Fibroblast of upper back skin (primary cell): ENCODE data around the gene CSE1L.
A peak's percentile ranks its signal among the peaks of the same experiment; 100 is the strongest.
"Not testable (repeated sequence)": the region's sequence is repeated elsewhere in the genome, so short reads cannot be mapped to it uniquely, and the experiment has no call there.

ENCODE experiments used
- DNase-seq: peaks from one replicate; pipeline ENCODE4 v3.0.0-alpha.2; 2013

Gene CSE1L, protein sequence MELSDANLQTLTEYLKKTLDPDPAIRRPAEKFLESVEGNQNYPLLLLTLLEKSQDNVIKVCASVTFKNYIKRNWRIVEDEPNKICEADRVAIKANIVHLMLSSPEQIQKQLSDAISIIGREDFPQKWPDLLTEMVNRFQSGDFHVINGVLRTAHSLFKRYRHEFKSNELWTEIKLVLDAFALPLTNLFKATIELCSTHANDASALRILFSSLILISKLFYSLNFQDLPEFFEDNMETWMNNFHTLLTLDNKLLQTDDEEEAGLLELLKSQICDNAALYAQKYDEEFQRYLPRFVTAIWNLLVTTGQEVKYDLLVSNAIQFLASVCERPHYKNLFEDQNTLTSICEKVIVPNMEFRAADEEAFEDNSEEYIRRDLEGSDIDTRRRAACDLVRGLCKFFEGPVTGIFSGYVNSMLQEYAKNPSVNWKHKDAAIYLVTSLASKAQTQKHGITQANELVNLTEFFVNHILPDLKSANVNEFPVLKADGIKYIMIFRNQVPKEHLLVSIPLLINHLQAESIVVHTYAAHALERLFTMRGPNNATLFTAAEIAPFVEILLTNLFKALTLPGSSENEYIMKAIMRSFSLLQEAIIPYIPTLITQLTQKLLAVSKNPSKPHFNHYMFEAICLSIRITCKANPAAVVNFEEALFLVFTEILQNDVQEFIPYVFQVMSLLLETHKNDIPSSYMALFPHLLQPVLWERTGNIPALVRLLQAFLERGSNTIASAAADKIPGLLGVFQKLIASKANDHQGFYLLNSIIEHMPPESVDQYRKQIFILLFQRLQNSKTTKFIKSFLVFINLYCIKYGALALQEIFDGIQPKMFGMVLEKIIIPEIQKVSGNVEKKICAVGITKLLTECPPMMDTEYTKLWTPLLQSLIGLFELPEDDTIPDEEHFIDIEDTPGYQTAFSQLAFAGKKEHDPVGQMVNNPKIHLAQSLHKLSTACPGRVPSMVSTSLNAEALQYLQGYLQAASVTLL

DNA sequence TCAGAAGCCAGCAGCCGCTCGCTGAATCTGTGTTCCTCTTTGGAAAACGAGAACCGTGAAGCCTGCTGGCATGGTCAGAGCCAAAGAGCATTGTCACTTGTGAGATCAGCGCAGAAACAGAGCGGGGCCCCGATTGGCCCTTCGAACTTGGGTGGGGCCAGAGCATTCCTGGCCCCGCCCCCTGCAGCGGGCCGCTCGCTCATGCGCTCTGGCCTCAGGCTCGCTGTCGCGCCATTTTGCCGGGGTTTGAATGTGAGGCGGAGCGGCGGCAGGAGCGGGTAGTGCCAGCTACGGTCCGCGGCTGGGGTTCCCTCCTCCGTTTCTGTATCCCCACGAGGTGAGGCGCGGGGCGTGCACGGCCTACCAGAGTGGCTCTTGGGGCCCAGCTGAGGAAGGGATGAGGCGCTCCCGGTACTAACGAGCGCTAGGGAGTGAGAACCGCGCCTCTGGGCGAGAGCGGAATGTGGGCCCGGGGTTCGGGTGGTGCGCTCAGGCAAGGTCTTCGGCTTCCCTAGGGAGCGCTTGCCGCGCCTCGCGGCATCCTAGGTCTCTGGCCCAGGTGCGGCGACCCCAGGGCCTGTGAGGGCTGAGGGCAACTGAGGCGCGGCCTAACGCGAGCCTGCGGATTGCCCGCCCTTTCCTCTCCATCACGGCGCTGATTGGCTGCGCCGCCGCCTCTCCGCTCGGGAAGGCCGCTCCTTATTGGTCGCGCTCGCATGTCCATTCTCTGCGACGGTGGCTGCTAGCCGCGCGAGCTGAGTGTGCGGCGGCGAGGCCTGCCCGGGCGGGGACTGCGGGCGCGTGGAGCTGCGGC is at the start of gene CSE1L:
Gene CSE1L (plus strand): TSS at position 226 of the 814 bp plus-strand sequence. CDS start 12,152 bp downstream, outside the sequence.
- peak; percentile 95 for DNase-seq

DNA sequence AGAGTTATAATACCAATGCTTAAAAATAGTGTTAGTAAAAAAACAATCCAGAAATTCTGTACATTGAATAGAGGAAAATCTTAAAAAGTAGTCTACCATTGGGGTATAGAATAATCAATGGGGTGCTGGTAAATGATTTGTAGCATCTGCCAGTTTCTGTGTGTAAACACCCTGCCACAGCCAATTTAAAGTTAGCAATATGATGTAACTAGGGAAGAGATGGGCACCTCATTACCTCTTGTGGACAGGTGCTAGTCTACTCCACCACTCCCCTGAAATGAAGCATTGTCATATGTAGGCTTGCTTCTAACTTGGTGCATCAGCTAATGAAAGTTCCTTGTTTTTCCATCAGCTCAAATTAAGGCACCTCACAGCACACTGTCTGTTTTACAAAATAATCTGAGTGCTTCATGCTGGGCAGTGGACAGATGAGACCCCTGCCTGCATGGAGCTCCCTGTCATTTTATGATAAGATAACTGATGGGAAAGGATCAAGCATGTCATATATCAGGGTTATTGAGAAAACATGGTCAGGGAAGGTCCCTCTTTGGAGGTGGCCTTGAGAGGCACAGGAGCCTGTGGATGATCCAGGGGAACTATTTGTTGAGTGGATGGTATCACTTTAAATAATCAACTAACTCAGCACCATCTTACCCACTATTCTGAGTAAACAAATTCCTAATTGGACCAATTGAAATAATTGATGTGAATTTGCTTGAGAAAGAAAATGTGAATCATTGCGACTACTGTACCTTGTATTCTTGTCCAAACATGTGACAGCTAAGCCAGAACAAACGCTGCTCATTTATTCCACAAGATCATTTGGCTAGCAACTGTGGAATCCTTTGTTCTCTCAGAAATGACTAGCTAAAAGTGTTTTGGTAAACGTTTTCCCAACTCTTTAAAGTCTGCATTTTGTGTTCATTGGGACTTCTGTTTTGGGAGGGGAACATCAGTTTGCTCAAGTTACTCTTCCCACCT is 45.9 kb upstream of the CSE1L start:
- DNase-seq, result no peak

DNA sequence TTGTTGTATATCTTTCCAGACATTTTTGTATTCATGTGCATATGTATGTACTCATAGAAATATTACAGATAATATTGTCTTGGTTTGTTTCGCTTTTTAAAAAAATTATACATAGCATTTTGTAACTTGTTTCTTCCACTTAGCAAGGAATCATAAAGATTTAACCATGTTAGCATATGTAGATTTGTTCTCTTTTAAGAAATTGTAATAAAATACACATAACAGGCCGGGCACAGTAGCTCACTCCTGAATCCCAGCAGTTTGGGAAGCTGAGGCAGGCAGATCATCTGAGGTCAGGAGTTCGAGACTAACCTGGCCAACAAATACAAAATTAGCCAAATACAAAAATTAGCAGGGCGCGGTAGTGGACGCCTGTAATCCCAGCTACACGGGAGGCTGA is 44.4 kb upstream of the CSE1L start:
- no peak for DNase-seq

DNA sequence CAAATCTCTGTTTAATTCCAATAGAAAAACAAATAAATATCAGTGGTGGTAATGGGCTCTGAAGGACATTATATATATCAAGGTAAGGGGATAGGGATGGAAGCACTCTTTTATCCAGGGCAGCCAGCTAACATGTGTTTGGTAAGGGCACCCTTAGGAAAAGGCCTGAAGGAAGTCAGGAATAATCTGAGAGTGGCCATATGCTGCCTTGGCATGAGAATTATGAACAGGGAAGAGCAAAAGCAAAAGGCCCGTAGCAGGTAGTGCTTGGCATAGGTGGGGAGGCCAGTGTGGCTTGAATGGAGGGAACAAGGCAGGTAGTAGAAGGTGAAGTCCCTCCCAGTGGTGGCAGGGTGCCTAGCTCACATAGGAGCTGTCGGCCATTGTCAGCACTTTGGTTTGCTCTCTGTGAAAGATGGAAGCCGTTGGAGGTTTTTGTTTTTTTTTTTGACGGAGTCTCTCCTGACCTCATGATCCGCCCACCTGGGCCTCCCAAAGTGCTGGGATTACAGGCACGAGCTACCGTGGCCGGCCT is 39.6 kb upstream of the CSE1L start:
- no peak for DNase-seq

DNA sequence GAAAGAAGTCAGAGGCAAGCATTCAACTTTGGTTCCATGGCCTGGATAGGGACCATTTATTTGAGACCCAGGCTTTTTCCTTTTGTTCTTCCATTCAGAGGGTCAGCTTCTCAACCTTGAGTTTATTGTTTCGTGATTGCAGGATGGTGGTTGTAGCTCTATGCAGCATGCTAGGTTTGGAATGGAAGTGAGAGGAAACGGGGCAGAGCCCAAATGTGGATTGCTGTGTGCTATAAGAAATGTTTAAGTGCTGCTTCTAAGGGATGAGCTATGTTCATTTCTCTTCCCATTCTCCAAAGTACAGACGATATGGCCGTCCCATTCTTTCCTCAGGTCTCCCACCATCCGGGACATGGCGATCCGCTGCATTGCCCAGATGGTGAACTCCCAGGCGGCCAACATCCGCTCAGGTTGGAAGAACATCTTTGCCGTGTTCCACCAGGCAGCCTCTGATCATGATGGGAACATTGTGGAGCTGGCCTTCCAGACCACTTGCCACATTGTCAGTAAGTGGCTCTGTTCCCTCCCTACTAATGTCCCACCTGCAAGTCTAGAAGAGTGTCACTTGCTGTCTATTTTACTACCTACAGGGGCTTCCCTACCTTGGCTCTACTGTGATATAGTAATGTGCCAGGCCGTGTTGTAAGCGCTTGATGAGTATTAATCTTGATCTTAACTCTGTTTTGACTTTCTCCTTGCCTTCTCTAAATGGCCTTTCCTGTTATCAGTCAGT is 36.0 kb upstream of the CSE1L start:
- no peak for DNase-seq

DNA sequence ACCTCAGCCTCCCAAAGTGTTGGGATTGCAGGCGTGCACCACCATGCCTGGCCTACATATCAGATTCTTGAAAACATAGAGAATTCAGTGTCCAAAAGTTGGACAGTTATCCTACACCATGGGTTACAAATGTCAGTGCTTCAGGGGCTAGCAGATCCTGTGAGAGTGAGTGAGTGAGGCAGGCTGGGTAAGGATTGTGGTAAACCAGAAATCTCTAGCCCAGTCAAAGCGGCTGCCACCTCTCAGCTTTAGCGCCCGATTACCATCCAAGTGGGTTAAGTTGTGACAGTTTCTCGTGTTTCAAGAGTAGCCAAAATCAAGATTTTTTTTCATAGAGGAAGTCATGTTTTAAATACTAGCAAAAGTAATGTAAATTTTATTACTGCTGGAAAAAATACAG is 21.9 kb upstream of the CSE1L start:
- no peak for DNase-seq

DNA sequence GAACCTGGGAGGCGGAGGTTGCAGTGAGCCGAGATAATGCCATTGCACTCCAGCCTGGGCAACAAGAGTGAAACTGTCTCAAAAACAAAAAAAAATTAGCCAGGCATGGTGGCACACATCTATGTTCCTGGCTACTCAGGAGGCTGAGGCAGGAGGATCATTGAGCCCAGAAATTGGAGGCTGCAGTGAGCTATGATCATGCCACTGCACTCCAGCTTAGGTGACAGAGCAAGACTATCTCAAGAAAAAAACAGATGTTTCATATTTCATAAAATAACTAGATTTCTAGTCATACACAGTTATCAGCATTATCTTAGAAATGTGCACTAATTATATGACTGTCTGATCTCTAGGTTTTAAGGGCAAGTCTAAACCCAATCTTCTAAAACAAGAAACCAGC is 17.9 kb upstream of the CSE1L start:
- not testable (repeated sequence) for DNase-seq

DNA sequence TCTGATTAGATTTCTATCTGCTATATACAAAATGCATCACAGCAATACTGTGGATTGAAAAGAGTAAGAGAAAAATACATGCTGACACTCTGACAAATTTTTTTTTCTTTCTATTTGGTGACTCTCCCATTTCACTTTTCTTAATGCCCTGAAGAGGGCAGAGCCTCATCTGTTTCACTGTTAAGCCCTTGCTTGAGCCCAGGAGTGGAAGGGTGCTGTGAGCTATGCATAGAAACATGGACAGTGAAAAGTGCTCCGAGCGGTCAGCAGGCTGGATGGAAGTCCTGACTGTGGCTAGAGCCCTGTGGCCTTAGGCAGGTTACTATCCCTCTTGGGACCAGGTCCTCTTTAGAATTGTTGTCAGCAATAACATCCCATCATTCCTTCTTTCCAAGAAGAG is 17.4 kb upstream of the CSE1L start:
- peak; percentile 30 for DNase-seq

DNA sequence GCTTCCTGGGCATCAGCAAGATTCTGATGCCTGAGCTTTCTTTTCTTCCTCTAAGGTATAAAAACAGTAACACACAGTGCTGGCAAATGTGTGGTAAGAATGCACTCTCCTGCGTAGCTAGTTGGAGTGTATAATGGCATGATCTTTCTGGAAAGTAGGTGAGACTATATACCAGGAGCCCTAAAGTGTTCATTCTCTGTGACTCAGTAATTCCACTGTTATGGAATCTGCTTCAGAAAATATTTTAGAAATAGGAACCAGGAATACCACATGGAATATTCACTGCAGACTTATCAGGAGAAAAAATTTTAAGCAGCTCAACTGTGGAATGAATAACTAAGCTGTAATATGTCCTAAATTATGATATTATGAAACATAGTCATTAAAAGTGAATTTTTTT is 16.9 kb upstream of the CSE1L start:
- peak; percentile 66 for DNase-seq

DNA sequence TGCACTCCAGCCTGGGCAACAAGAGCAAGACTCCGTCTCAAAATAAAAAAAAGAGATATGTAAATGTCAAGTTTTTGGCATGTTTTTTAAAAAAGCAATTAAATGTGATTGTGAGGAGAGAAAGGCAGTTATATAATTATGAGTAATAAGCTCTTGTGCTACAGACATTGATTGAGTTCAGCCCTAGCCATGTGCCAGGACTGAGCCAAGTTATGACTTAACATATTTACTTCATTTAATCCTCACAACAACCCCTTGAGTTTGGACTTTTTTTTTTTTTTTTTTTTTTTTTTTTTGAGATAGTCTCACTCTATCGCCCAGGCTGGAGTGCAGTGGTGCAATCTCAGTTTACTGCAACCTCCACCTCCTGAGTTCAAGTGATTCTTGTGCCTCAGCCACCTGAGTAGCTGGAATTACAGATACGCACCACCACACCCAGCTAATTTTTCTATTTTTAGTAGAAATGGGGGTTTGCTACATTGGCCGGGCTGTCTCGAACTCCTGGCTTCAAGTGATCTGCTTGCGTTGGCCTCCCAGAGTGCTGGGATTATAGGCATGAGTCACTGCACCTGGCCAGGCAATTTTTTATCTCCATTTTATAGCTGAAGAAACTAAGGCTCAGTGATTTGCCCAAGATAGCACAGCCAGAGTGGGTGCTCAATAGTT is 15.0 kb upstream of the CSE1L start:
- no peak for DNase-seq

DNA sequence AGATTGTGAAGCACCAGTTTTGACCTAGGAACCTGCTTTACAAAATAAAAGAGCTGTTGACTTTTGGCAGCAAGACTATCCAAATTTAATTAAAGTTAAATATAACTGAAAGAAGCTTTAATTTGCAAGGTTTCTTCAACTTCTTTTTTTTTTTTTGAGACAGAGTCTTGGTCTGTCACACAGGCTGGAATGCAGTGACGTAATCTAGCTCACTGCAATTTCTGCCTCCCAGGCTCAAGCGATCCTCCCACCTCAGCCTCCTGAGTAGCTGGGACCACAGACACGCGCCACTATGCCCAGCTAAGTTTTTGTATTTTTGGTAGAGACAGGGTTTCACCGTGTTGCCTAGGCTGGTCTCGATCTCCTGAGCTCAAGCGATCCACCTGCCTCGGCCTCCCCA is 13.7 kb upstream of the CSE1L start:
- DNase-seq, result no peak

DNA sequence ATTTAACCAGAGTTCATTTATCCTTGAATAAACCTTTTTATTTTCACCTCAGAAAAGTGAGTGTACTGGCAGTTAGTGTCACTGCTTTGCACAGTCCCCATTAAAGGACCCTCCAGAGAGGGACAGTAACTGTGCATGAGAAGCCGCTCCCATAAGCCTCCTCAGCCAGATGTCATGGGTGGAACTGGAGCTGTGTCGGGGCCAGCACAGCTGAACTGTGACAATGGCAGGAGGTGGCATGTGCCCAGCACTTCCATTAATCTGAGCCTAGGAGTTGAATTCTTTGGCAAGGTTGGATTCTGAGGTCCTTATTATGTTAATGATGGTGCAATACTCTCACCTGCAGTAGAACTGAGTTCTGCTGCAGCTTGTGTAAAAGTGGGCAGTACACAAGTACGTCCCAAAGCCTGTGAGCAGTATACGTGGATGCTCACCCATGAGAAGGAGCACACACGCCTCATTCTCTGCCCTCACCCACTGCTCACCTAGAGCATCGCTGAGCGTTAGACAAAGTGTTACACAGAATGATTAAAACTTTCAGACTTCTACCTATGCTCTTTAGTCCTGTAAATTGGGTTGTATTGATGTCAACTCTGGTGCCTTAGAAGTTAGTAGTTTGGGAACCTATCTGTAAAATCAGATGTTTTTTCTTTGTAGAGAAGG is 11.9 kb upstream of the CSE1L start:
- DNase-seq, result no peak

DNA sequence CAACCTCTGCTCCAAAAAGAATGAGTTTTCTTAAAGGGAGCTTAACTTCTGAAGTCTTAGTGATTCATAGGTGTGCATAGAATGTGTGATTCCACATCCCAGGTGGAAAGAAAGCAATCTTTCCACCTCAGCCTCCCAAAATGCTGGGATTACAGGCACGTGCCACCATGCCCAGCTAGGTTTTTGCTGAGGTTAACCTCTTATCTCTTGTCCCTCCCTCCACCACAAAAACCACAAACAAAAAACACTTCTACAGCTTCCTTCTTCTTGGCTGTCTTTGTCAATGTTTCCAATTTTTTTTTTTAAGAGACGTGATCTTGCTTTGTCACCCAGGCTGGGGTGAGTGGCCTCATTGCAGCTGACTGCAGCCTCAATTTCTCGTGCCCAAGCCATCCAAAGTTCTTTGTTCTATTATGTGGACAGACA is 8.1 kb upstream of the CSE1L start:
- DNase-seq, result no peak

DNA sequence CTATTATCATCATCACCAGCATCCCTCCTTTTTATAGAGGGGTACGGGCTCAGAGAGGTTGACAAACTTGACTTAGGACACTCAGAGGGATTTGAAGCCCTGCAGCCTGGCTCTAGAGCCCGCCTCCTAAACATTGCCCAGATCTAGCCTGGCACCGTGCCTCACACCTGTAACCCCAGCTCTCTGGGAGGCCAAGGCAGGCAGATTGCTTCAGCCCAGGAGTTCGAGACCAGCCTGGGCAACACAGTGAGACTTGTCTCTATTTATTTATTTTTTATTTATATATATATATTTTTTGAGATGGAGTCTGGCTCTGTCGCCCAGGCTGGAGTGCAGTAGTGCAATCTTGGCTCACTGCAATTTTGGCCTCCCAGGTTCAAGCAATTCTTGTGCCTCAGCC is 6.3 kb upstream of the CSE1L start:
- DNase-seq, result no peak

DNA sequence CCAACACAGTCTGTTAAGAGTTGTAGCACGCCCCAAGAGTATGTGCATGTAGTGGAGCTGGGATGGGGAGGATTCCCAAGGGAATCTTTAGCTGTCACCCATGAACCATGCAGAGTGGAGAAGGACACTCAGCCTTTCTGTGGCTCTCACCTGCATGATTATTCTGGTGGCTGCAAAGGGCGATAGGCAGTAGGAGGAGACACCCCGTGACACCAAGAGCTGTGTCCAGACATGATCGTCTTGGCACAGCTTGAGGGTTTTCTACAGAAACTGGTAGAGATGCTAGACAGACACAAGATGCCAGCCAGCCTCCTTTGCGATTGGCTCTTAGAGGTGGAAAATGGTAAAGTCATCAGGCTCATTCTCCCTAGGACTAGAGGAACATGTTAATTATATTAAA is 3.1 kb upstream of the CSE1L start:
- DNase-seq, result no peak

DNA sequence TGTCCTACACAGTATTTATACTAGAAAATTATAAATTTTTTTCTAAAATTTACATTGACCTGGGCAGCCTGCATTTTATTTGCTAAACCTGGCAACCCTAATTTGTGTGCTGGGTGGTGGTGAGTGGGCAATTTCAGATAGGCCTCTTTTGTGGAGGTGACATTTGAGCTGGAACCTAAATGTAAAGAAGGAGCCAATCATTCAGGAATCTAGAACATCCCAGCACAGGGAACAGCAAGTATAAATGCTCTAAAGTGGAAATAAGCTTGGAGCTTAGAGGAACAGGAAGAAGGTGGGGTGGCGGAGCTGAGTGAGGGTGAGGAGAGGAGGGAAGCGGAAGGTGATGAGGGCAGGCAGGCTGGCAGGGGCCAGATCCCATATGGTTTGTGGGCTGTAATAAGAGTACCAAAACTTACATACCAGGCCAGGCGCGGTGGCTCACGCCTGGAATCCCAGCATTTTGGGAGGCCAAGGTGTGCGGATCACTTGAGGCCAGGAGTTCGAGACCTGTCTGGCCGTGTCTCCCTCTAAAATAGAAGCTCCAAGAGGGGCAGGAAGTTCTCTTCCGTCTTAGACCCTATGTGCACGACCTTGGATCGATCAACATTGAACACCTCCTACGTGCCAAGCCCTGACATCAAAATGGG is 549 bp upstream of the CSE1L start:
- peak; percentile 15 for DNase-seq

DNA sequence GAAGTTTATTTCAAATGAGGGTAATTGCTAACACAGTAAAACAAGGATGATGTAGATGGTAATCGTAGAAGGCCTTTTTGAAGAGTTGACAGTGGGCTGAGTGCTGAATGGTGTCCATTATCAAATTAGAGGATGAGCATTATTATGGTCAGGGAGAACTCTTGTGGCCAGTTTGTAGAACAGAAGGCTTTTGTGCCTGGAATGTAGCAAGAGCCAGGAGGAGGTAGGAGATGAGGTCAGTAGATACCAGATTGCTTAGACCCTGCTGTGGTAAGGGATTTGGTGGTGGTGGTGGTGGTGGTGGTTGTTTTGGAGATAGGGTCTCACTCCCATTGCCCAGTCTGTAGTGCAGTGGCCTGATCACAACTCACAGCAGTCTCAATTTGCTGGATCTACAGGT is 6.2 kb downstream of the CSE1L start:
- no peak for DNase-seq

DNA sequence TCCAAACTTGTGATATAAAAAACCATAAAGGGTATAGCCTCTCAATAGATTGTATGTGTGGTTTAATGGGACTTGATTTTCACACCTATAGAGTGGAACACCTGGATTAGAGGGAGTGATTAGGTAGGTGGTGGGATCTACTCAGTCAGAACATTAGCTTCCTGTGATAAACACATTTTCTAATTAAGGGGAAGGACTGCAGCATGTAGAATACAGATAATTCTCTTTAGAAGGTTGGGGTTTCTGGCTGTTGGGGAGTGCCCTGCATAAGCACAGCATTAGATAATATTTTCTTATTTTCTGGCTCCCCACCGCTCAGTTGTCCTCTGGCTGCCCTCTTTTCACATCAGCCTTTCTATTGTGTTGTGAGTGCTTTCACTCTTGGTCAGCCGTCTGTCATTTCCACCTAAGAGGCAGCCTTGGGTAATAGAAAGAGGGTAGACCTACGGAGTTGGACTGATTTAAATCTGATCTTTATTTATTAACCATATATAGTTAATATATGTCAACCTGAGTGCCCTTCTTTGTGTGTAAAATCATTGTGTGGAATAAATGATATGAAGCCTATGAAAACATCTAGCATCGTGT is 8.0 kb downstream of the CSE1L start:
- no peak for DNase-seq

DNA sequence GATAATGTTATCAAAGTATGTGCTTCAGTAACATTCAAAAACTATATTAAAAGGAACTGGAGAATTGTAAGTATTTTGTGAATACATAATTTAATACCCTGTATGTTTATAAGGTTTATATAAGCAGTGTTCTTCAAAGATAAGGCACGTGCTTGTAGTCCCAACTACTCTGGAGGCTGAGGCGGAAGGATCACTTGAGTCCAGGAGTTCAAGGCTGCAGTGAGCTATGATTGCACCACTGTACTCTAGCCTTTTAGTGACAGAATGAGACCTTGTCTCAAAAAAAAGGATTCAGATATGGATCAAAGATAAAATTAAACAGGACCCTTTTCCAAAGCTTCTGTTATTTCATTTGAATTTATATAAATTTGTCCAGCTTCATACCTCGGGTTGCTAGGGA is 17.2 kb downstream of the CSE1L start:
- no peak for DNase-seq
